ENCODE measurements around the gene ABCC1. TPM values are rescaled to one million over a fixed set of nuclear protein-coding genes. Genes with fewer than 3 reads are reported as not detected.
A peak's percentile ranks its signal among the peaks of the same experiment; 100 is the strongest.

The ABCC1 gene
- total RNA-seq, 1 experiment from 2014 or later: 61.9 TPM

- H3K4me3 Mint-ChIP-seq: peak overlapping the region; percentile 86
- CTCF ChIA-PET: interaction anchor here (0.6 kb wide), 1 partner anchor 146 kb away, joined by 3 read pairs; no protein-coding TSS in a partner anchor
- ATAC-seq (no peak), DNase-seq (ENCODE audit: low spot score) (no peak)
- no peaks in the 10 kb centered on the region for H3K9me3 Mint-ChIP-seq
- POLR2A ChIA-PET: interaction anchor here (2.5 kb wide), 1 partner anchor 64 kb away, joined by 7 read pairs; the partner anchor contains the start of gene CEP20
- peak overlapping the region; percentile 91 for H3K27ac Mint-ChIP-seq
- TF ChIP-seq FOXK1 (CRISPR knock-in tag; IDR thresholded peaks at IDR 0.05) (no peak), CTCF (IDR thresholded peaks at IDR 0.05) (no peak), TEAD1 (CRISPR knock-in tag; IDR thresholded peaks at IDR 0.05) (no peak), AR (CRISPR knock-in tag; IDR thresholded peaks at IDR 0.05) (no peak), ZNF425 (CRISPR knock-in tag; conservative IDR thresholded peaks at IDR 0.05) (no peak), CBFB (CRISPR knock-in tag; IDR thresholded peaks at IDR 0.05; ENCODE audit: low read depth) (no peak), FOXJ3 (CRISPR knock-in tag; IDR thresholded peaks at IDR 0.05; ENCODE audit: borderline replicate concordance) (no peak), IRF1 (CRISPR knock-in tag; IDR thresholded peaks at IDR 0.05) (no peak), NR1H2 (CRISPR knock-in tag; IDR thresholded peaks at IDR 0.05) (no peak), E2F4 (CRISPR knock-in tag; IDR thresholded peaks at IDR 0.05; ENCODE audit: borderline replicate concordance, low read depth) (no peak), SOX15 (CRISPR knock-in tag; IDR thresholded peaks at IDR 0.05) (no peak)
- TF ChIP-seq, protein P1, sequence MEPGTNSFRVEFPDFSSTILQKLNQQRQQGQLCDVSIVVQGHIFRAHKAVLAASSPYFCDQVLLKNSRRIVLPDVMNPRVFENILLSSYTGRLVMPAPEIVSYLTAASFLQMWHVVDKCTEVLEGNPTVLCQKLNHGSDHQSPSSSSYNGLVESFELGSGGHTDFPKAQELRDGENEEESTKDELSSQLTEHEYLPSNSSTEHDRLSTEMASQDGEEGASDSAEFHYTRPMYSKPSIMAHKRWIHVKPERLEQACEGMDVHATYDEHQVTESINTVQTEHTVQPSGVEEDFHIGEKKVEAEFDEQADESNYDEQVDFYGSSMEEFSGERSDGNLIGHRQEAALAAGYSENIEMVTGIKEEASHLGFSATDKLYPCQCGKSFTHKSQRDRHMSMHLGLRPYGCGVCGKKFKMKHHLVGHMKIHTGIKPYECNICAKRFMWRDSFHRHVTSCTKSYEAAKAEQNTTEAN (CRISPR knock-in tag; IDR thresholded peaks at IDR 0.05): no peak
- TF ChIP-seq, protein P2, sequence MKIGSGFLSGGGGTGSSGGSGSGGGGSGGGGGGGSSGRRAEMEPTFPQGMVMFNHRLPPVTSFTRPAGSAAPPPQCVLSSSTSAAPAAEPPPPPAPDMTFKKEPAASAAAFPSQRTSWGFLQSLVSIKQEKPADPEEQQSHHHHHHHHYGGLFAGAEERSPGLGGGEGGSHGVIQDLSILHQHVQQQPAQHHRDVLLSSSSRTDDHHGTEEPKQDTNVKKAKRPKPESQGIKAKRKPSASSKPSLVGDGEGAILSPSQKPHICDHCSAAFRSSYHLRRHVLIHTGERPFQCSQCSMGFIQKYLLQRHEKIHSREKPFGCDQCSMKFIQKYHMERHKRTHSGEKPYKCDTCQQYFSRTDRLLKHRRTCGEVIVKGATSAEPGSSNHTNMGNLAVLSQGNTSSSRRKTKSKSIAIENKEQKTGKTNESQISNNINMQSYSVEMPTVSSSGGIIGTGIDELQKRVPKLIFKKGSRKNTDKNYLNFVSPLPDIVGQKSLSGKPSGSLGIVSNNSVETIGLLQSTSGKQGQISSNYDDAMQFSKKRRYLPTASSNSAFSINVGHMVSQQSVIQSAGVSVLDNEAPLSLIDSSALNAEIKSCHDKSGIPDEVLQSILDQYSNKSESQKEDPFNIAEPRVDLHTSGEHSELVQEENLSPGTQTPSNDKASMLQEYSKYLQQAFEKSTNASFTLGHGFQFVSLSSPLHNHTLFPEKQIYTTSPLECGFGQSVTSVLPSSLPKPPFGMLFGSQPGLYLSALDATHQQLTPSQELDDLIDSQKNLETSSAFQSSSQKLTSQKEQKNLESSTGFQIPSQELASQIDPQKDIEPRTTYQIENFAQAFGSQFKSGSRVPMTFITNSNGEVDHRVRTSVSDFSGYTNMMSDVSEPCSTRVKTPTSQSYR (CRISPR knock-in tag; IDR thresholded peaks at IDR 0.05): no peak
- H3K36me3 Mint-ChIP-seq: peaks cover 3% of the 10 kb centered on the region
- peaks cover 39% of the 10 kb centered on the region for H3K4me1 Mint-ChIP-seq
- no peaks in the 10 kb centered on the region for H3K27me3 Mint-ChIP-seq (ENCODE audit: low read depth)
Measured at GRCh38 chr16:15952265-15952711, 2.9 kb downstream of the ABCC1 start.

Data from WTC11 (cell line).